ENCODE measurements around the gene PLXNC1.

PLXNC1 gene

GRCh38 chr12:94284046-94284445 lies 135.7 kb downstream of the PLXNC1 start:
- H3K27me3 ChIP-seq: no peaks in the 10 kb centered on the region
- H3K4me3 ChIP-seq (ENCODE audit: low read depth in 1 of 2, low read length in 1 of 2): no peak overlapping the region
- TF ChIP-seq CTCF (IDR thresholded peaks at IDR 0.05): no peak
- peaks cover 100% of the 10 kb centered on the region for H3K36me3 ChIP-seq
- peaks cover 17 to 22% of the 10 kb centered on the region in 2 experiments for H3K4me1 ChIP-seq (ENCODE audit: control insufficient read depth in 1 of 2, insufficient read depth in 1 of 2, low read depth in 1 of 2, low read length in 1 of 2)
- H3K27ac ChIP-seq: no peak overlapping the region
- H3K9me3 ChIP-seq: no peaks in the 10 kb centered on the region

- Histone ChIP-seq H3K27ac (no peak overlapping the region), H3K9me3 (no peaks in the 10 kb centered on the region), H3K4me3 (ENCODE audit: low read depth in 1 of 2, low read length in 1 of 2) (no peak overlapping the region), H3K4me1 (ENCODE audit: control insufficient read depth in 1 of 2, insufficient read depth in 1 of 2, low read depth in 1 of 2, low read length in 1 of 2) (peaks cover 17 to 22% of the 10 kb centered on the region in 2 experiments), H3K36me3 (peaks cover 100% of the 10 kb centered on the region), H3K27me3 (no peaks in the 10 kb centered on the region)
- no peak for TF ChIP-seq CTCF (IDR thresholded peaks at IDR 0.05)
These were observed 136.5 kb downstream of the PLXNC1 start for GRCh38 chr12:94284859-94285258.

- peaks cover 17 to 22% of the 10 kb centered on the region in 2 experiments for H3K4me1 ChIP-seq (ENCODE audit: control insufficient read depth in 1 of 2, insufficient read depth in 1 of 2, low read depth in 1 of 2, low read length in 1 of 2)
- TF ChIP-seq CTCF (IDR thresholded peaks at IDR 0.05): no peak
- H3K27ac ChIP-seq: no peak overlapping the region
- no peak overlapping the region for H3K4me3 ChIP-seq (ENCODE audit: low read depth in 1 of 2, low read length in 1 of 2)
- no peaks in the 10 kb centered on the region for H3K27me3 ChIP-seq
- peaks cover 100% of the 10 kb centered on the region for H3K36me3 ChIP-seq
- no peaks in the 10 kb centered on the region for H3K9me3 ChIP-seq
These were observed 137.7 kb downstream of the PLXNC1 start for GRCh38 chr12:94285943-94286582.

GRCh38 chr12:94286583-94287244 lies 138.3 kb downstream of the PLXNC1 start:
- H3K9me3 ChIP-seq: no peaks in the 10 kb centered on the region
- H3K36me3 ChIP-seq: peaks cover 100% of the 10 kb centered on the region
- no peaks in the 10 kb centered on the region for H3K27me3 ChIP-seq
- H3K4me1 ChIP-seq (ENCODE audit: control insufficient read depth in 1 of 2, insufficient read depth in 1 of 2, low read depth in 1 of 2, low read length in 1 of 2): peaks cover 15 to 17% of the 10 kb centered on the region in 2 experiments
- H3K27ac ChIP-seq: peak overlapping the region; percentile 35
- H3K4me3 ChIP-seq (ENCODE audit: low read depth in 1 of 2, low read length in 1 of 2): no peak overlapping the region
- TF ChIP-seq CTCF (IDR thresholded peaks at IDR 0.05): no peak

GRCh38 chr12:94287245-94287628 lies 138.9 kb downstream of the PLXNC1 start:
- no peak for TF ChIP-seq CTCF (IDR thresholded peaks at IDR 0.05)
- H3K36me3 ChIP-seq: peaks cover 100% of the 10 kb centered on the region
- no peaks in the 10 kb centered on the region for H3K9me3 ChIP-seq
- H3K27ac ChIP-seq: peak overlapping the region; percentile 35
- H3K4me3 ChIP-seq (ENCODE audit: low read depth in 1 of 2, low read length in 1 of 2): no peak overlapping the region
- H3K4me1 ChIP-seq (ENCODE audit: control insufficient read depth in 1 of 2, insufficient read depth in 1 of 2, low read depth in 1 of 2, low read length in 1 of 2): peaks cover 10 to 11% of the 10 kb centered on the region in 2 experiments
- H3K27me3 ChIP-seq: no peaks in the 10 kb centered on the region

Measured in neutrophil (primary cell).